K562 (cell line): Measurements from ENCODE around the gene SHISA9. TPM values are rescaled to one million over a fixed set of nuclear protein-coding genes. Genes with fewer than 3 reads are reported as not detected.

ENCODE experiments used
- CCAR2 ChIP-seq: fragments of 200-400 bp; formaldehyde crosslinking; IDR thresholded peaks from 2 replicates; pipeline ENCODE4 v1.6.1; 2017; ENCODE audit warnings: mild to moderate bottlenecking, low read depth, low read length
- polyA plus RNA-seq, 8 experiments: library from polyadenylated mRNA; depleted of rRNA in 4 of 8; stranded (reverse) in 5 of 8; unstranded in 3 of 8; fragments of >200 nt; fragmentation: Nextera tagmentation in 2 of 8; fragmentation: Illumina TruSeq in 1 of 8; extraction: Ambion mirVana in 2 of 8; extraction: Trizol in 1 of 8; gene quantifications; 2 replicates each; pipeline versions ENCODE4 v1.2.1 to v1.2.3, GENCODE V29; 2011 to 2014; ENCODE audit warnings: inconsistent platforms in 1 of 8, missing spikeins in 1 of 8
- total RNA-seq, 7 experiments: library from RNA; depleted of rRNA in 6 of 7; stranded (reverse); fragments of >200 nt in 6 of 7; fragmentation: Illumina TruSeq in 2 of 7; extraction: Trizol in 2 of 7; gene quantifications; 2 replicates each; pipeline versions ENCODE4 v1.2.1 to v1.2.3, GENCODE V29; 2011 to 2021; ENCODE audit warnings: low replicate concordance in 1 of 7
- TF ChIP-seq, protein P1 (sequence below), 3 experiments: IDR thresholded peaks in 2 of 3; conservative IDR thresholded peaks in 1 of 3; 2 replicates each; pipeline ENCODE4 v1.5.1; 2011 to 2012; ENCODE audit warnings: low read length in 3 of 3, mild to moderate bottlenecking in 3 of 3, control low read depth in 2 of 3, improper control_type of control experiment in 1 of 3, inconsistent platforms in 1 of 3, low read depth in 1 of 3, mixed read lengths in 1 of 3, moderate library complexity in 1 of 3; ENCODE audit not compliant: insufficient read depth in 2 of 3
- TF ChIP-seq, protein P2 (sequence below), 2 experiments: fragments of 150-350 bp in 1 of 2; IDR thresholded peaks; 2 replicates each; pipeline ENCODE4 v1.6.1; 2012 to 2016; ENCODE audit warnings: low read depth in 2 of 2, low read length in 2 of 2, mild to moderate bottlenecking in 1 of 2, moderate library complexity in 1 of 2

The SHISA9 gene
- total and polyA plus RNA-seq, 9 of the 15 experiments (the other 6 are each of a cell fraction or from before 2014, with no cell fraction given), result under 0.01 to 0.16 (median 0.01) TPM; not detected in 6

DNA sequence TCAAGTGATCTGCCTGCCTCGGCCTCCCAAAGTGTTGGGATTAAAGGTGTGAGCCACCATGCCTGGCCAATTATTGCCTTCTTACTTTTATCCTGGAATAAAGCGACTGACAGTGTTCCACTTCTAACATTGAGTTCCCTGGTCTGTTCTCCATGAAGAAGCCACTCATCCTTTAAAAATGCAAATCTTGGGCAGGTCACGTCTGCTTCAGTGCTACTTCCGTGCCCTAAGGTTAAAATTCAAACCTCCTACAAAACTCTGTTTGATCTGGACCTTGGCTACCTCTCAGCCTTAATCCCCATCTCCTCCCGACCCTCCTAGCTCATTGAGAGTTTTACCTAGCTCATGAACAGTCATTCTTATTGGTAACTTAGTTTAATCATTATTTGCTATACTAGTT lies 9.6 kb upstream of the SHISA9 start (continued):
- TF ChIP-seq, protein P1, sequence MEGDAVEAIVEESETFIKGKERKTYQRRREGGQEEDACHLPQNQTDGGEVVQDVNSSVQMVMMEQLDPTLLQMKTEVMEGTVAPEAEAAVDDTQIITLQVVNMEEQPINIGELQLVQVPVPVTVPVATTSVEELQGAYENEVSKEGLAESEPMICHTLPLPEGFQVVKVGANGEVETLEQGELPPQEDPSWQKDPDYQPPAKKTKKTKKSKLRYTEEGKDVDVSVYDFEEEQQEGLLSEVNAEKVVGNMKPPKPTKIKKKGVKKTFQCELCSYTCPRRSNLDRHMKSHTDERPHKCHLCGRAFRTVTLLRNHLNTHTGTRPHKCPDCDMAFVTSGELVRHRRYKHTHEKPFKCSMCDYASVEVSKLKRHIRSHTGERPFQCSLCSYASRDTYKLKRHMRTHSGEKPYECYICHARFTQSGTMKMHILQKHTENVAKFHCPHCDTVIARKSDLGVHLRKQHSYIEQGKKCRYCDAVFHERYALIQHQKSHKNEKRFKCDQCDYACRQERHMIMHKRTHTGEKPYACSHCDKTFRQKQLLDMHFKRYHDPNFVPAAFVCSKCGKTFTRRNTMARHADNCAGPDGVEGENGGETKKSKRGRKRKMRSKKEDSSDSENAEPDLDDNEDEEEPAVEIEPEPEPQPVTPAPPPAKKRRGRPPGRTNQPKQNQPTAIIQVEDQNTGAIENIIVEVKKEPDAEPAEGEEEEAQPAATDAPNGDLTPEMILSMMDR (IDR thresholded peaks at IDR 0.05 in 2 of 3, conservative IDR thresholded peaks at IDR 0.05 in 1 of 3; ENCODE audit: insufficient read depth in 2 of 3, low read depth in 1 of 3, low read length in 3 of 3), result no peak
- TF ChIP-seq, protein P2, sequence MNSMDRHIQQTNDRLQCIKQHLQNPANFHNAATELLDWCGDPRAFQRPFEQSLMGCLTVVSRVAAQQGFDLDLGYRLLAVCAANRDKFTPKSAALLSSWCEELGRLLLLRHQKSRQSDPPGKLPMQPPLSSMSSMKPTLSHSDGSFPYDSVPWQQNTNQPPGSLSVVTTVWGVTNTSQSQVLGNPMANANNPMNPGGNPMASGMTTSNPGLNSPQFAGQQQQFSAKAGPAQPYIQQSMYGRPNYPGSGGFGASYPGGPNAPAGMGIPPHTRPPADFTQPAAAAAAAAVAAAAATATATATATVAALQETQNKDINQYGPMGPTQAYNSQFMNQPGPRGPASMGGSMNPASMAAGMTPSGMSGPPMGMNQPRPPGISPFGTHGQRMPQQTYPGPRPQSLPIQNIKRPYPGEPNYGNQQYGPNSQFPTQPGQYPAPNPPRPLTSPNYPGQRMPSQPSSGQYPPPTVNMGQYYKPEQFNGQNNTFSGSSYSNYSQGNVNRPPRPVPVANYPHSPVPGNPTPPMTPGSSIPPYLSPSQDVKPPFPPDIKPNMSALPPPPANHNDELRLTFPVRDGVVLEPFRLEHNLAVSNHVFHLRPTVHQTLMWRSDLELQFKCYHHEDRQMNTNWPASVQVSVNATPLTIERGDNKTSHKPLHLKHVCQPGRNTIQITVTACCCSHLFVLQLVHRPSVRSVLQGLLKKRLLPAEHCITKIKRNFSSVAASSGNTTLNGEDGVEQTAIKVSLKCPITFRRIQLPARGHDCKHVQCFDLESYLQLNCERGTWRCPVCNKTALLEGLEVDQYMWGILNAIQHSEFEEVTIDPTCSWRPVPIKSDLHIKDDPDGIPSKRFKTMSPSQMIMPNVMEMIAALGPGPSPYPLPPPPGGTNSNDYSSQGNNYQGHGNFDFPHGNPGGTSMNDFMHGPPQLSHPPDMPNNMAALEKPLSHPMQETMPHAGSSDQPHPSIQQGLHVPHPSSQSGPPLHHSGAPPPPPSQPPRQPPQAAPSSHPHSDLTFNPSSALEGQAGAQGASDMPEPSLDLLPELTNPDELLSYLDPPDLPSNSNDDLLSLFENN (IDR thresholded peaks at IDR 0.05; ENCODE audit: low read depth in 2 of 2, low read length in 2 of 2), result no peak
- TF ChIP-seq CCAR2, result no peak
